HepG2 (cell line): ENCODE results near the gene CLEC16A. TPM values are rescaled to one million over a fixed set of nuclear protein-coding genes. Genes with fewer than 3 reads are reported as not detected.
A peak's percentile ranks its signal among the peaks of the same experiment; 100 is the strongest.

ENCODE experiments used
- FOXM1 ChIP-seq: sonication (generic); formaldehyde crosslinking; IDR thresholded peaks from 2 replicates; pipeline ENCODE4 v1.5.0; 2020; ENCODE audit warnings: missing genetic modification reagents
- GABPA ChIP-seq, 2 experiments: IDR thresholded peaks; 2 replicates each; pipeline ENCODE4 v1.6.1; 2011 to 2016; ENCODE audit warnings: low read depth in 2 of 2, low read length in 1 of 2, missing biosample characterization in 1 of 2, missing genetic modification characterization in 1 of 2
- PCBP1 ChIP-seq: fragments of 200-400 bp; formaldehyde crosslinking; IDR thresholded peaks from 2 replicates; pipeline ENCODE4 v1.6.1; 2017; ENCODE audit warnings: mild to moderate bottlenecking, low read depth, low read length, borderline replicate concordance
- PITX1 ChIP-seq: sonication (generic); formaldehyde crosslinking; IDR thresholded peaks from 2 replicates; pipeline ENCODE4 v1.5.1; 2020; ENCODE audit warnings: mild to moderate bottlenecking, missing genetic modification reagents
- RFXANK ChIP-seq: IDR thresholded peaks from 2 replicates; pipeline ENCODE4 v1.6.1; 2016
- SIX4 ChIP-seq: sonication (generic); formaldehyde crosslinking; IDR thresholded peaks from 2 replicates; pipeline ENCODE4 v1.4.0; 2020; ENCODE audit warnings: missing genetic modification reagents
- U2AF1 ChIP-seq: fragments of 200-400 bp; formaldehyde crosslinking; optimal IDR thresholded peaks from 2 replicates; pipeline ENCODE3; 2017; ENCODE audit warnings: mild to moderate bottlenecking, low read depth, low read length
- ZFP1 ChIP-seq: IDR thresholded peaks from 2 replicates; pipeline ENCODE4 v1.6.1; 2016
- ZNF441 ChIP-seq: sonication (generic); formaldehyde crosslinking; IDR thresholded peaks from 2 replicates; pipeline ENCODE4 v1.7.0; 2021; ENCODE audit warnings: missing genetic modification reagents, borderline replicate concordance
- ZNF572 ChIP-seq: sonication (generic); formaldehyde crosslinking; IDR thresholded peaks from 2 replicates; pipeline ENCODE4 v1.5.1; 2020; ENCODE audit warnings: mild to moderate bottlenecking, missing genetic modification reagents
- ZNF724P ChIP-seq: sonication (generic); formaldehyde crosslinking; IDR thresholded peaks from 2 replicates; pipeline ENCODE4 v1.8.0; 2022; ENCODE audit warnings: missing genetic modification reagents, borderline replicate concordance
- ZNF83 ChIP-seq: sonication (generic); formaldehyde crosslinking; IDR thresholded peaks from 2 replicates; pipeline ENCODE4 v1.4.0; 2020; ENCODE audit warnings: missing genetic modification reagents, mild to moderate bottlenecking, borderline replicate concordance
- polyA plus RNA-seq, 8 experiments: library from polyadenylated mRNA; depleted of rRNA in 3 of 8; stranded (reverse) in 7 of 8; unstranded in 1 of 8; fragments of >200 nt; fragmentation: Illumina TruSeq in 4 of 8; extraction: Trizol in 4 of 8; gene quantifications; 2 replicates each; pipeline versions ENCODE4 v1.2.1 to v1.2.3, GENCODE V29; 2011 to 2016; ENCODE audit warnings: low read depth in 4 of 8, missing spikeins in 1 of 8, mixed read lengths in 1 of 8; ENCODE audit not compliant: insufficient read depth in 1 of 8
- total RNA-seq, 5 experiments: library from RNA; depleted of rRNA; stranded (reverse); fragments of >200 nt; fragmentation: Illumina TruSeq; extraction: Trizol; gene quantifications; 2 replicates each; pipeline ENCODE4 v1.2.3, GENCODE V29; 2016; ENCODE audit warnings: low read depth in 1 of 5
- TF ChIP-seq, protein P1 (sequence below), 2 experiments: sonication (generic) in 1 of 2; formaldehyde crosslinking in 1 of 2; IDR thresholded peaks; 2 replicates each; pipeline versions ENCODE4 v1.6.1 to v1.9.0; 2014 to 2022; ENCODE audit warnings: antibody characterized with exemption in 1 of 2, borderline replicate concordance in 1 of 2, inconsistent platforms in 1 of 2, low read depth in 1 of 2, missing genetic modification reagents in 1 of 2
- TF ChIP-seq, protein P2 (sequence below): IDR thresholded peaks from 2 replicates; pipeline ENCODE4 v1.6.1; 2016; ENCODE audit warnings: missing biosample characterization, missing genetic modification reagents, low read depth
- TF ChIP-seq, protein P3 (sequence below): sonication (generic); formaldehyde crosslinking; IDR thresholded peaks from 2 replicates; pipeline ENCODE4 v1.5.1; 2020; ENCODE audit warnings: mild to moderate bottlenecking, missing genetic modification reagents, borderline replicate concordance
- TF ChIP-seq, protein P4 (sequence below): sonication (generic); formaldehyde crosslinking; IDR thresholded peaks from 2 replicates; pipeline ENCODE4 v1.4.0; 2020; ENCODE audit warnings: missing genetic modification reagents, low read depth, mild to moderate bottlenecking, borderline replicate concordance
- TF ChIP-seq, protein P5 (sequence below): sonication (generic); formaldehyde crosslinking; IDR thresholded peaks from 2 replicates; pipeline ENCODE4 v1.4.0; 2020; ENCODE audit warnings: low read depth, mild to moderate bottlenecking, missing genetic modification reagents
- TF ChIP-seq, protein P6 (sequence below): sonication (generic); formaldehyde crosslinking; IDR thresholded peaks from 2 replicates; pipeline ENCODE4 v1.8.0; 2022; ENCODE audit warnings: mild to moderate bottlenecking, missing genetic modification reagents, moderate library complexity

CLEC16A gene
- total and polyA plus RNA-seq, 2 of the 13 experiments (the other 11 are each of a cell fraction or from before 2014, with no cell fraction given), result 8.5 to 10.3 TPM

DNA sequence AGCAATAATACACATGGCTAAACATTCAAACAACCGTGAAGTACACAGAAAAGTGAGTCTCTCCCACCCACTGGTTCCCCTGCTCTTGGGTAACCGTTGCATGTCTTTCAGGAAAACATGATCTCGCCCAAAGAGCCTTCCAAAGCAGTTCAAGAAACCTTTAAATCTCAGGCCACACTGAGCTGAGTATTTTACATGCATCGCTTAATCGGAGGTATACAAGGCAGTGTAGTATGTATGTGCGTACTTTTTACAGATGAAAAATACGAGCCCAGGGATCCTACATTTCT is 1.4 kb upstream of the CLEC16A start (continued):
- TF ChIP-seq SIX4 (CRISPR knock-in tag), result no peak
- 0 out of 2 replicates have a peak, but pooled peaks have one; percentile 7 for TF ChIP-seq ZFP1 (CRISPR knock-in tag)
- TF ChIP-seq ZNF724P (CRISPR knock-in tag), result no peak
- TF ChIP-seq RFXANK, result no peak
- TF ChIP-seq GABPA (IDR thresholded peaks at IDR 0.05; ENCODE audit: low read depth, low read length), result no peak
- no peak for TF ChIP-seq GABPA (CRISPR knock-in tag; IDR thresholded peaks at IDR 0.05; ENCODE audit: low read depth)
- TF ChIP-seq, protein P1, sequence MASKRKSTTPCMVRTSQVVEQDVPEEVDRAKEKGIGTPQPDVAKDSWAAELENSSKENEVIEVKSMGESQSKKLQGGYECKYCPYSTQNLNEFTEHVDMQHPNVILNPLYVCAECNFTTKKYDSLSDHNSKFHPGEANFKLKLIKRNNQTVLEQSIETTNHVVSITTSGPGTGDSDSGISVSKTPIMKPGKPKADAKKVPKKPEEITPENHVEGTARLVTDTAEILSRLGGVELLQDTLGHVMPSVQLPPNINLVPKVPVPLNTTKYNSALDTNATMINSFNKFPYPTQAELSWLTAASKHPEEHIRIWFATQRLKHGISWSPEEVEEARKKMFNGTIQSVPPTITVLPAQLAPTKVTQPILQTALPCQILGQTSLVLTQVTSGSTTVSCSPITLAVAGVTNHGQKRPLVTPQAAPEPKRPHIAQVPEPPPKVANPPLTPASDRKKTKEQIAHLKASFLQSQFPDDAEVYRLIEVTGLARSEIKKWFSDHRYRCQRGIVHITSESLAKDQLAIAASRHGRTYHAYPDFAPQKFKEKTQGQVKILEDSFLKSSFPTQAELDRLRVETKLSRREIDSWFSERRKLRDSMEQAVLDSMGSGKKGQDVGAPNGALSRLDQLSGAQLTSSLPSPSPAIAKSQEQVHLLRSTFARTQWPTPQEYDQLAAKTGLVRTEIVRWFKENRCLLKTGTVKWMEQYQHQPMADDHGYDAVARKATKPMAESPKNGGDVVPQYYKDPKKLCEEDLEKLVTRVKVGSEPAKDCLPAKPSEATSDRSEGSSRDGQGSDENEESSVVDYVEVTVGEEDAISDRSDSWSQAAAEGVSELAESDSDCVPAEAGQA (IDR thresholded peaks at IDR 0.05; ENCODE audit: low read depth), result no peak
- TF ChIP-seq, protein P1 (CRISPR knock-in tag; IDR thresholded peaks at IDR 0.05; ENCODE audit: borderline replicate concordance), result no peak
- TF ChIP-seq, protein P2, sequence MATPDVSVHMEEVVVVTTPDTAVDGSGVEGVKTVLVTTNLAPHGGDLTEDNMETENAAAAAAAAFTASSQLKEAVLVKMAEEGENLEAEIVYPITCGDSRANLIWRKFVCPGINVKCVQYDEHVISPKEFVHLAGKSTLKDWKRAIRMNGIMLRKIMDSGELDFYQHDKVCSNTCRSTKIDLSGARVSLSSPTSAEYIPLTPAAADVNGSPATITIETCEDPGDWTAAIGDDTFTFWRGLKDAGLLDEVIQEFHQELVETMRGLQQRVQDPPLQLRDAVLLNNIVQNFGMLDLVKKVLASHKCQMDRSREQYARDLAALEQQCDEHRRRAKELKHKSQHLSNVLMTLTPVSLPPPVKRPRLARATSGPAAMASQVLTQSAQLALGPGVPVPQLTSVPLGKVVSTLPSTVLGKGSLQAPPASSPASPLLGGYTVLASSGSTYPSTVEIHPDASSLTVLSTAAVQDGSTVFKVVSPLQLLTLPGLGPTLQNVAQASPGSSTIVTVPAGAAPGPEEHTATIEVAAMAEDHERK (CRISPR knock-in tag), result no peak
- TF ChIP-seq, protein P3, sequence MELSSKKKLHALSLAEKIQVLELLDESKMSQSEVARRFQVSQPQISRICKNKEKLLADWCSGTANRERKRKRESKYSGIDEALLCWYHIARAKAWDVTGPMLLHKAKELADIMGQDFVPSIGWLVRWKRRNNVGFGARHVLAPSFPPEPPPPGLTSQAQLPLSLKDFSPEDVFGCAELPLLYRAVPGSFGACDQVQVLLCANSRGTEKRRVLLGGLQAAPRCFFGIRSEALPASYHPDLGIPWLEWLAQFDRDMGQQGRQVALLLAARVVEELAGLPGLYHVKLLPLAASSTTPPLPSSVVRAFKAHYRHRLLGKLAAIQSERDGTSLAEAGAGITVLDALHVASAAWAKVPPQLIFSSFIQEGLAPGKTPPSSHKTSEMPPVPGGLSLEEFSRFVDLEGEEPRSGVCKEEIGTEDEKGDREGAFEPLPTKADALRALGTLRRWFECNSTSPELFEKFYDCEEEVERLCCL (CRISPR knock-in tag), result 0 out of 2 replicates have a peak, but pooled peaks have one; percentile 60
- TF ChIP-seq, protein P4, sequence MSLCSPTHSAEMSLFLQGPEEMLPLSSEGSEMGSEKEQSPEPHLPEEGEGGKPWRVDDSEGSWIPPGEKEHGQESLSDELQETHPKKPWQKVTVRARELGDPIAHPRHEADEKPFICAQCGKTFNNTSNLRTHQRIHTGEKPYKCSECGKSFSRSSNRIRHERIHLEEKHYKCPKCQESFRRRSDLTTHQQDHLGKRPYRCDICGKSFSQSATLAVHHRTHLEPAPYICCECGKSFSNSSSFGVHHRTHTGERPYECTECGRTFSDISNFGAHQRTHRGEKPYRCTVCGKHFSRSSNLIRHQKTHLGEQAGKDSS (CRISPR knock-in tag), result 0 out of 2 replicates have a peak, but pooled peaks have one; percentile 41
- no peak for TF ChIP-seq PCBP1
- TF ChIP-seq ZNF83 (CRISPR knock-in tag), result no peak
- TF ChIP-seq ZNF441 (CRISPR knock-in tag), result 0 out of 2 replicates have a peak, but pooled peaks have one; percentile 4
- TF ChIP-seq, protein P5, sequence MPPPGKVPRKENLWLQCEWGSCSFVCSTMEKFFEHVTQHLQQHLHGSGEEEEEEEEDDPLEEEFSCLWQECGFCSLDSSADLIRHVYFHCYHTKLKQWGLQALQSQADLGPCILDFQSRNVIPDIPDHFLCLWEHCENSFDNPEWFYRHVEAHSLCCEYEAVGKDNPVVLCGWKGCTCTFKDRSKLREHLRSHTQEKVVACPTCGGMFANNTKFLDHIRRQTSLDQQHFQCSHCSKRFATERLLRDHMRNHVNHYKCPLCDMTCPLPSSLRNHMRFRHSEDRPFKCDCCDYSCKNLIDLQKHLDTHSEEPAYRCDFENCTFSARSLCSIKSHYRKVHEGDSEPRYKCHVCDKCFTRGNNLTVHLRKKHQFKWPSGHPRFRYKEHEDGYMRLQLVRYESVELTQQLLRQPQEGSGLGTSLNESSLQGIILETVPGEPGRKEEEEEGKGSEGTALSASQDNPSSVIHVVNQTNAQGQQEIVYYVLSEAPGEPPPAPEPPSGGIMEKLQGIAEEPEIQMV, result no peak
- no peak for TF ChIP-seq U2AF1
- TF ChIP-seq FOXM1 (CRISPR knock-in tag), result no peak
- TF ChIP-seq, protein P6, sequence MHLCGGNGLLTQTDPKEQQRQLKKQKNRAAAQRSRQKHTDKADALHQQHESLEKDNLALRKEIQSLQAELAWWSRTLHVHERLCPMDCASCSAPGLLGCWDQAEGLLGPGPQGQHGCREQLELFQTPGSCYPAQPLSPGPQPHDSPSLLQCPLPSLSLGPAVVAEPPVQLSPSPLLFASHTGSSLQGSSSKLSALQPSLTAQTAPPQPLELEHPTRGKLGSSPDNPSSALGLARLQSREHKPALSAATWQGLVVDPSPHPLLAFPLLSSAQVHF (CRISPR knock-in tag), result no peak
- no peak for TF ChIP-seq PITX1
- TF ChIP-seq ZNF572 (CRISPR knock-in tag), result no peak
